ENCODE measurements around the gene TMEM8B.

GRCh38 chr9:35792024-35792813 is 36.8 kb upstream of the TMEM8B start:
- TF ChIP-seq GATA2 (IDR thresholded peaks at IDR 0.05; ENCODE audit: low read depth, low read length): no peak
- TF ChIP-seq GATA3 (IDR thresholded peaks at IDR 0.05; ENCODE audit: low read depth, low read length): no peak
